HG03354 (cell line): ENCODE results near the gene ACOX3.
"Not testable (repeated sequence)": the region's sequence is repeated elsewhere in the genome, so short reads cannot be mapped to it uniquely, and the experiment has no call there.

ENCODE experiments used
- ATAC-seq: cut with Tn5 transposase; IDR thresholded peaks from one replicate; pipeline ENCODE4 v1.9.1; 2021; ENCODE audit warnings: mild to moderate bottlenecking; ENCODE audit not compliant: unreplicated experiment, poor library complexity, severe bottlenecking

Gene ACOX3

GRCh38 chr4:8409264-8410065 lies 31.1 kb downstream of the ACOX3 start:
- no peak for ATAC-seq

GRCh38 chr4:8407756-8408155 lies 32.8 kb downstream of the ACOX3 start:
- no peak for ATAC-seq

- no peak for ATAC-seq
These were observed 33.2 kb downstream of the ACOX3 start for GRCh38 chr4:8407316-8407715.

- ATAC-seq: not testable (repeated sequence)
These were observed 33.6 kb downstream of the ACOX3 start for GRCh38 chr4:8406887-8407286.

GRCh38 chr4:8405516-8405875 lies 35.0 kb downstream of the ACOX3 start:
- no peak for ATAC-seq

- ATAC-seq: no peak
These were observed 35.6 kb downstream of the ACOX3 start for GRCh38 chr4:8404791-8405515.

- no peak for ATAC-seq
These were observed 36.5 kb downstream of the ACOX3 start for GRCh38 chr4:8403976-8404375.

GRCh38 chr4:8403173-8403753 lies 37.3 kb downstream of the ACOX3 start:
- no peak for ATAC-seq

- no peak for ATAC-seq
These were observed 37.9 kb downstream of the ACOX3 start for GRCh38 chr4:8402640-8403039.

- no peak for ATAC-seq
These were observed 38.3 kb downstream of the ACOX3 start for GRCh38 chr4:8402181-8402597.

- no peak for ATAC-seq
These were observed 38.9 kb downstream of the ACOX3 start for GRCh38 chr4:8401665-8402064.

GRCh38 chr4:8400632-8401325 lies 39.7 kb downstream of the ACOX3 start:
- no peak for ATAC-seq

- no peak for ATAC-seq
These were observed 41.2 kb downstream of the ACOX3 start for GRCh38 chr4:8399298-8399697.

- no peak for ATAC-seq
These were observed 42.2 kb downstream of the ACOX3 start for GRCh38 chr4:8398347-8398746.

GRCh38 chr4:8396762-8397406 lies 43.6 kb downstream of the ACOX3 start:
- no peak for ATAC-seq

GRCh38 chr4:8395504-8396296 lies 44.8 kb downstream of the ACOX3 start:
- no peak for ATAC-seq

GRCh38 chr4:8394806-8395205 lies 45.7 kb downstream of the ACOX3 start:
- ATAC-seq: no peak

GRCh38 chr4:8394061-8394519 lies 46.4 kb downstream of the ACOX3 start:
- ATAC-seq: no peak

GRCh38 chr4:8393593-8394038 lies 46.9 kb downstream of the ACOX3 start:
- ATAC-seq: no peak
